HG02840 (cell line): Measurements from ENCODE around the gene PPP1R15B.

ENCODE experiments used
- ATAC-seq: cut with Tn5 transposase; IDR thresholded peaks from one replicate; pipeline ENCODE4 v1.9.1; 2021; ENCODE audit warnings: mild to moderate bottlenecking, moderate library complexity, moderate number of reproducible peaks; ENCODE audit not compliant: unreplicated experiment, low FRiP score

The PPP1R15B gene

GRCh38 chr1:204368996-204369726 is 42.5 kb downstream of the PPP1R15B start:
- no peak for ATAC-seq

- ATAC-seq: no peak
Observed at GRCh38 chr1:204367956-204368355, 43.7 kb downstream of the PPP1R15B start.

GRCh38 chr1:204367193-204367858 is 44.3 kb downstream of the PPP1R15B start:
- ATAC-seq: no peak

DNA sequence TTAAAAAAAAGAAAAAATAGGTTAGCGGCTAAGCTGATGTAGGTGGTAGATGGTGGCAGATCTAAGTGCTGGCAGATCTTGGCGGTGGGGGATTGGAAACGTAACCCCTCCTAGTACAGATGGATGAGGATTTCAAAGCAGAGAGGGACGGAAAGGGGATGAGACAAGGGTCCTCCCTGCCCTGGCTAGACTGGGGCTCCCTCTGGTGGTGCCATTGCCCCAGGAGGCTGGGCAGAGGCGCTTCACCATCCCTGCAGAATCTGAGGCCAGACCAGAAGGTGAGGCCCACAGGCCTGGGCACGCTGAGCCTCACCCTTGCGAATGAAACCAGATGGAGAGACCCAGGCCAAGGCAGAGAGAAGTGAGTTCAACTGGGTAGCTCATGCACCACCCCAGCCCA is 44.9 kb downstream of the PPP1R15B start:
- ATAC-seq: no peak

GRCh38 chr1:204363335-204364114 is 48.1 kb downstream of the PPP1R15B start:
- no peak for ATAC-seq

DNA sequence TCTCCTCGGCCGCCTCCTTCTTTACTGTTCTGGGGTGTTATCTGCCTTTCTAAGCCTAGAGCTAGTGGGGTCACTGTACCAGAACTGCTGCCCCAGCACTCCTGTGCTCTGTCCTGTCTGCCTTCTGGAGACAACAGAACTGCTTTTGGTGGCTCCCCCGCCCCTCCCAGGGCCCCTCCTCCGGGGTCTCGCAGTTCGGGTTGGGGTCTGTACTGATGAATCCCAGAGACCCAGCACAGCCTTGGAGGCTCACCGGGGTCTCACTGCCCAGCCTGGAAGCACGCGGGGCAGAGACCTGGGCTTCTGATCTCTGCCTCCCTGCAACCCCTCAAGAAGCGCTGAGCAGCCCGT is 48.7 kb downstream of the PPP1R15B start:
- ATAC-seq: no peak

DNA sequence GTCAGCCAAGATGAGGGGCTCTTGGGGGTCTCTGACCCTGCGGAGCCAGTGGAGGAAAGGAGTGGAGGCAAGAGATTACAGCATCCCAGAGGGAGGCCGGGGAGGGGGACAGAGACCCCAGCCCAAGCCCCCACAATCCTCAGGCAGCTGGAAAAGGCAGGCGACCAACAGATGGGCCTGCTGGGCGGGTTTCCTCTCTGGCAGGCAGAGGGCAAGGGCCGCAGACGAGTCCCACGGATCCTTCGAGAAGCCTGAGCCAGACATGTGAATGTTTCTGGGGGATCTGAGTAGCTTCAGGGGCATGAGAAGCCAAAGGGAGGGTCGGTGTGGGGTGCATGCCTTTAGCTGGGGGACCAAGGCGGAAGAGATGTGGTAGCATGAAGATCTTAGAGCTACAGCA is 49.8 kb downstream of the PPP1R15B start:
- no peak for ATAC-seq

DNA sequence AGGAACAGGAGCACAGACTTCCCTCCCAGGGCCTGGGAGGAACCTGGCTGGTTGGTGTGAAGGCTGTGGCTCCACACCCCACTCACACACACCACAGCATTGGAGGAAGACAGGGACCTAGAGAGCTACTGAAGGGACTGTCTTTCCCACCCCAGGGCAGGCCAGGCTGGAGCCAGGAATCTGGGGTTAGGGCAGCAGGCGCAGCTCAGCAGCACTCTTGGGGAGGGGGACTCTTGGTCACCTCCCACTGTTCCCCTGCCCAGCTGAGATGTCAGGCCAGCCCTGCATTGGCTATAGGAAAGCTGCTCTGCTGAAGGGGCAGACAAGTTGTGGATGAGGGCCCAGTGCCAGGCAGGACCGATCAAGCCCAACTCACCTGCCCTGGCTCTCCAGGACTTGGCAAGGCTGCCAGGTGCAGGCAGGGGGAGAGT is 50.3 kb downstream of the PPP1R15B start:
- ATAC-seq: no peak

- no peak for ATAC-seq
Observed at GRCh38 chr1:204360314-204360713, 51.3 kb downstream of the PPP1R15B start.

DNA sequence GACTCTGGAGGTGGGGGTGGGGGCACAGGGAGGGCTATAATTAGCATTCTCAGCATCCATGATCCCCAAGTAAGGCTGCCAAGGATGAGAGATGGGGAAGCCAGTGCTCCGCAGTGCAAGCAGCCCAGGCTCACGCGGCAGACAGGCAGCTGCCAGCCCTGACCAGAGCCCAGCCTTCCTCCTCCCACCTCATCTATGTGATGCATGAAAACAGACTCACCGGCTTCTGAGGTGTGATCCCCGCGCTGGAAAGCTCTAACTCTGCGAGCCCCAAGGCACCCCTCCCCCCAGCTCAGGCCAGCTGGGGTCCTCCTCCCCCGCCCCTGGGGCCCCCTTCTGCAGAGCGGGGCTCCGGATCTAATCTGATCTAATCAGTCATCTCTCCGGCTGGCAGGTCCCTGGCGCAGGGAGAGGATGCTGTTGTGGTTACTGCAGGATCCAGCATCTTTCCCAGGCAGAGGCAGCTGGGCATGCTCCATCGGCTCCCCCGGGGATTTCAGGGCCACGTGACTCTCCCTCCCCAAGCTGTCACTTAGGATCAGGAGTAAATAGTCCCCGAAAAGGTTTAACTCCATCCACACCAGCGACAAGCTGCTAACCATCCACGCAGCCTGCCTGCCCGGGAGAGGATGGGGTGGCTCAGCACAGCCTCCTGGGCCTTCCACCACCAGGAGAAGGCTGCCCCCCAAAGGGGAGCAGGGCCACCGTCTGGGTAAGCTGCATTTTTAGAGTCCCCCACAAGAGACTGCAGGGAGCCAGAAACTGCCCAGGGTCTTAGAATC is 52.0 kb downstream of the PPP1R15B start, which contains the start of gene PLEKHA6:
Gene PLEKHA6, minus strand, starts transcription at position 456 of the 782 bp plus-strand sequence. CDS start 86,202 bp downstream, outside the sequence.
- ATAC-seq: no peak

- no peak for ATAC-seq
Observed at GRCh38 chr1:204359131-204359473, 52.5 kb downstream of the PPP1R15B start.

GRCh38 chr1:204358605-204359004 is 53.0 kb downstream of the PPP1R15B start:
- ATAC-seq: no peak

DNA sequence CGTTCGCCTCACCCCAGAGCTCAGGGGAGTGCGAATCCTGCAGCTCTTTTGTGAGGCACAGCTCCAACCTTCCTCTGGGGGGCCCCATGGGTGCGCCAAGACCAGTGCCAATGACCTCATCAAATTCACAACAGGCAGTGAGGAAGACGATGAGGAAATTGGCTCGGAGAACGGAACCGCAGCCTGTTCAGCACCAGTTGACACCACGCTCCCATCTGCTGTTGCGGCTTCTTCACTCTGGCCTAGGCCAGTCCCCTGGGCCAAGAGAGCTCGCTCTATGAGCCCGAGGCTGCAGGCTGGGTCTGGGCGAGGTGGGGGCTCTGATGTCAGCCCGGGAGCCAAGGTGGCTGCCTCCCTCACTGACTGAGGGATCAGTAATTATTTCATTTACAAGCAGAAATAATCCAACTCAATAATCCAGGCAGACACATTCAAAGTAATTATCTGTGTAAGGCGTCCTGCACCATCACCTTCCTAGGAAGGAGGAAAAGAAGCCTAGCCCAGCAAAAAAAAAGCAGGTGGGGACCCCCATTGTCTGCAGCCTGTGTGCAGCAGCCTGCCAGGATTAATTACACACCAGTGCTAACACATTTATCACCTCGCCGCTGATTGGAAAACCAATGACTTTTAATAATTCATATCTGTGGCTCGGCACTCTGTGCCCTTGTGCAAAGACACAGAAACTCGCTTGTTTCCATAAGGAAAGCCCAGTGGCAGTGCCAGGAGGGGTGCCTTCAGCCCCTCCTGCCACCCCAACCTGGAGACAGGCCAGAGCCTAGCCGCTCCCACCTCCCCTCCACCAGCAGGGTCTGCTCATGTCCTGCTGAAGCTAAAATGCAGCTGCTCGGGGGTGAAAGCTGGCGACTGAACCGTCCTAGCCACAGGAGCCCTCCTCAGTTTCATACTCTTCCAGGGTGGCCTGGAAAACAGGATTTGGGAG is 53.8 kb downstream of the PPP1R15B start:
- ATAC-seq: no peak

DNA sequence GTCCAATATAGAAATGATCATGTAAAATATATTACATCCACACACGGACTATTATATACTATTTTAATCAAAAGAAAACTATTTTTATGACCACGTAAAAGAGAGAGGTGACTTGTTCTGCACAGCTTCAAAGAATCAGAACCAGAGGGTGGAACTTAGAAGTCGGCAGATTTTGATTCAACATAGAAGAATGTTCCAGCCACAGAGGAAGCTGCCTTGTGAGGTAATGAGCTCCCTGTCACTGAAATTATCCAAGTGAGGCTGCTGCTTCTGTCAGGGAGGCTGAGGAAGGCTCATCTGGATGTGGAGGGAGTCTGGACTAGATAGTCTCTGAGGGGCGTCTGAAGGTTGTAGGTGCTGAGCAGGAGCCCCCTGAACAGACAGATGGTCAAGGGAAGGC is 54.6 kb downstream of the PPP1R15B start:
- ATAC-seq: no peak

- no peak for ATAC-seq
Observed at GRCh38 chr1:204355913-204356312, 55.7 kb downstream of the PPP1R15B start.

DNA sequence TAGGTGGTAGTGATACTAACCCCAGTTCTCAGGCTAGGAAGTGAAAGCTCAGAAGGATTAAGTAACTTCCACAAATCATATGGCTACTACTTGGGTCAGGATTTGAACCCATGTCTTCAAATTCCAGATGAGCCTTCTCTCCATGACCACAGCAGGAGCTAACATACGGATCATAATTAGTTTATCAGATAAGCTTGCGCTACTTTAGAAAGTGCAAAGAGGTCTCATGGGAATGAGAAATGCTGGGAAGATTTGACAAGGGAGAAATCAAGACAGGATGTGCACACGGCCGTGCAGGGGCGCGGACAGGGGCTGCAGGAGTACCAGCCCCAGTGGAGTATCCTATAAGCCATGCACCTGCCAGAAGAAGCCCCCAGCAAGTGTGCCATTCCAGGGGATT is 57.0 kb downstream of the PPP1R15B start:
- ATAC-seq: no peak
